Osteoblast (primary cell): Measurements from ENCODE around the gene TSSC4. TPM values are rescaled to one million over a fixed set of nuclear protein-coding genes. Genes with fewer than 3 reads are reported as not detected.

Experiments used
- DNase-seq: peaks from one replicate; pipeline ENCODE4 v3.0.0; 2011; ENCODE audit warnings: low spot score, mixed read lengths; ENCODE audit not compliant: insufficient read length; ENCODE audit errors: missing footprints
- H2AFZ ChIP-seq: 2 replicates; pipeline ENCODE4 v1.6.0; 2011; ENCODE audit warnings: mild to moderate bottlenecking, low read length
- H3K27ac ChIP-seq: 2 replicates; pipeline ENCODE4 v1.5.1; 2011; ENCODE audit warnings: mild to moderate bottlenecking, low read depth, low read length, moderate library complexity
- H3K27me3 ChIP-seq: 2 replicates; pipeline ENCODE4 v1.6.0; 2012; ENCODE audit warnings: mild to moderate bottlenecking, control low read depth, inconsistent platforms, low read length, moderate library complexity; ENCODE audit not compliant: insufficient read depth
- H3K36me3 ChIP-seq: 2 replicates; pipeline ENCODE4 v1.5.1; 2011; ENCODE audit warnings: mild to moderate bottlenecking, low read length, control low read depth, moderate library complexity; ENCODE audit not compliant: insufficient read depth
- H3K4me1 ChIP-seq: 2 replicates; pipeline ENCODE4 v1.5.1; 2011; ENCODE audit warnings: mild to moderate bottlenecking, low read length, control low read depth, moderate library complexity; ENCODE audit not compliant: insufficient read depth
- H3K4me2 ChIP-seq: 2 replicates; pipeline ENCODE4 v1.6.0; 2011; ENCODE audit warnings: mild to moderate bottlenecking, low read length; ENCODE audit not compliant: insufficient read depth
- H3K4me3 ChIP-seq: fragments of 200-600 bp; sonication (generic); 3 replicates; pipeline ENCODE4 v1.5.1; 2012; ENCODE audit warnings: mild to moderate bottlenecking, low read length, inconsistent platforms; ENCODE audit not compliant: insufficient read depth
- H3K79me2 ChIP-seq: 2 replicates; pipeline ENCODE4 v1.6.0; 2012; ENCODE audit warnings: mild to moderate bottlenecking, low read length, control low read depth, inconsistent platforms; ENCODE audit not compliant: insufficient read depth
- H3K9me3 ChIP-seq: 2 replicates; pipeline ENCODE4 v1.5.1; 2011; ENCODE audit warnings: low read depth, low read length, control low read depth
- H4K20me1 ChIP-seq: 2 replicates; pipeline ENCODE4 v1.6.0; 2012; ENCODE audit warnings: mild to moderate bottlenecking, low read length, control low read depth; ENCODE audit not compliant: insufficient read depth
- total RNA-seq: library from RNA; depleted of rRNA; stranded (reverse); fragments of >200 nt; gene quantifications from 2 replicates; pipeline ENCODE4 v1.2.3, GENCODE V29; 2012
- TF ChIP-seq, protein P1 (sequence below): IDR thresholded peaks from 2 replicates; pipeline ENCODE4 v1.5.1; 2011; ENCODE audit warnings: mild to moderate bottlenecking, low read depth, low read length, moderate library complexity; ENCODE audit errors: extremely low read depth

TSSC4 gene
- total RNA-seq, 1 donor, result 46.7 TPM

DNA sequence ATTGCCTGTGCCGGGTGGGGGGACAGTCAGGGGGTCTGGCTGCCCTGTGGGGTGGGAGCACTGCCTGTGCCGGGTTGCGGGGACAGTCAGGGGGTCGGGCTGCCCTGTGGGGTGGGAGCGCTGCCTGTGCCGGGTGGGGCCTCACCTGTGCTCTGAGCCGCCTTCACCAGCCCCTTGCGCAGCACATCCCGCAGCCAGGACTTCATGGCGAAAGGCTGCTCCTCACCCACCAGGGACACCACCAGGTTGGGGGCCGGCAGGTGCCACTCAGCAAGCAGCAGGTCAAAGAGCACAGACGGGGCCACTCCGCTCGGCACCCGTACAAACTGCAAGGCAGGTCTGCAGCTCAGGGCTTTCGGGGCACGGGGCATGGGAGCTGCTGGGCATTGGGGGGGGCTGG lies 21.4 kb downstream of the TSSC4 start:
- Histone ChIP-seq H3K4me1 (no peaks in the 10 kb centered on the region), H3K79me2 (no peaks in the 10 kb centered on the region), H2AFZ (no peak overlapping the region), H3K27ac (no peak overlapping the region), H3K4me2 (no peak overlapping the region), H3K27me3 (no peaks in the 10 kb centered on the region), H3K4me3 (no peak overlapping the region), H3K36me3 (no peaks in the 10 kb centered on the region), H3K9me3 (no peaks in the 10 kb centered on the region), H4K20me1 (no peaks in the 10 kb centered on the region)
- DNase-seq, result no peak
- TF ChIP-seq, protein P1, sequence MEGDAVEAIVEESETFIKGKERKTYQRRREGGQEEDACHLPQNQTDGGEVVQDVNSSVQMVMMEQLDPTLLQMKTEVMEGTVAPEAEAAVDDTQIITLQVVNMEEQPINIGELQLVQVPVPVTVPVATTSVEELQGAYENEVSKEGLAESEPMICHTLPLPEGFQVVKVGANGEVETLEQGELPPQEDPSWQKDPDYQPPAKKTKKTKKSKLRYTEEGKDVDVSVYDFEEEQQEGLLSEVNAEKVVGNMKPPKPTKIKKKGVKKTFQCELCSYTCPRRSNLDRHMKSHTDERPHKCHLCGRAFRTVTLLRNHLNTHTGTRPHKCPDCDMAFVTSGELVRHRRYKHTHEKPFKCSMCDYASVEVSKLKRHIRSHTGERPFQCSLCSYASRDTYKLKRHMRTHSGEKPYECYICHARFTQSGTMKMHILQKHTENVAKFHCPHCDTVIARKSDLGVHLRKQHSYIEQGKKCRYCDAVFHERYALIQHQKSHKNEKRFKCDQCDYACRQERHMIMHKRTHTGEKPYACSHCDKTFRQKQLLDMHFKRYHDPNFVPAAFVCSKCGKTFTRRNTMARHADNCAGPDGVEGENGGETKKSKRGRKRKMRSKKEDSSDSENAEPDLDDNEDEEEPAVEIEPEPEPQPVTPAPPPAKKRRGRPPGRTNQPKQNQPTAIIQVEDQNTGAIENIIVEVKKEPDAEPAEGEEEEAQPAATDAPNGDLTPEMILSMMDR, result no peak

DNA sequence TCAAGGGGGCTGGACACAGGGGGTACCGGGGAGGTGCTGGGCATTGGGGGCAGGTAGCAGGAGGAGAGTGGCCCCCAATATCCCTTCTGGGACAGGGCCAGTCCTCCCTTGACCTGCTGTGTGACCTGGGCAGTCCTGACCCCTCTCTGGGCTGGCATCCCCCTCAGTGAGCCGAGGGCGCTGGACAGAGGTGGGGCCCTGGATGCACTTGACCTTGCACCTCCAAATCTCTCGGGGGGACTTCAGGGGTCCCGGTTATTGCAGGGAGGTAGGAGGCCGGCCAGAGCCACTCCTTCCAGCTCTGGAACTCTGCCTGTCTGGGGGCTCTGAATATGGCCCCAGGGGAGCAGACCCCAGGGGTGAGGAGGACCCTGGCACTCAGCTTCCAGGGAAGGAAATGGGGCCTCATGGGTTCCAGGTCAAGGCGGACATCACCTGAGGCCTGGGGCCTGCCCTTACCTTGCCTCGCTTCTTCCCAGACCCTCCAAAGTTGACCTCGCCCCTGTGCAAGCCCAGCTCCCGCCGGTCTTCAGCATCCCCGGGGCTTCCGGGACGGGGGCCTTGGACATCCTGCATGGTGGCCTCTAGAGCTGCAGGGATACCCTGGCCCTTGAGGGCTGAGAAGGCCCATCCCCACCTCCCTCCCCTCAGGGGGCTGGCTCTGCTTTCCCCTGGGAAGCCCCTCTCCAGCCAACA lies 22.1 kb downstream of the TSSC4 start:
- TF ChIP-seq, protein P1, result no peak
- Histone ChIP-seq H3K36me3 (no peaks in the 10 kb centered on the region), H3K4me2 (no peak overlapping the region), H3K4me1 (no peaks in the 10 kb centered on the region), H4K20me1 (no peaks in the 10 kb centered on the region), H2AFZ (no peak overlapping the region), H3K4me3 (no peak overlapping the region), H3K9me3 (no peaks in the 10 kb centered on the region), H3K79me2 (no peaks in the 10 kb centered on the region), H3K27ac (no peak overlapping the region), H3K27me3 (no peaks in the 10 kb centered on the region)
- DNase-seq, result no peak

- Histone ChIP-seq H3K27me3 (no peaks in the 10 kb centered on the region), H3K4me2 (no peak overlapping the region), H3K4me1 (no peaks in the 10 kb centered on the region), H3K27ac (no peak overlapping the region), H2AFZ (no peak overlapping the region), H3K36me3 (no peaks in the 10 kb centered on the region), H3K4me3 (no peak overlapping the region), H3K9me3 (no peaks in the 10 kb centered on the region), H4K20me1 (no peaks in the 10 kb centered on the region), H3K79me2 (no peaks in the 10 kb centered on the region)
- no peak for DNase-seq
- TF ChIP-seq, protein P1, result no peak
Measured at GRCh38 chr11:2423157-2424025, 22.8 kb downstream of the TSSC4 start.

GRCh38 chr11:2424811-2425495 lies 24.4 kb downstream of the TSSC4 start:
- Histone ChIP-seq H3K4me2 (no peak overlapping the region), H3K9me3 (no peaks in the 10 kb centered on the region), H3K27ac (no peak overlapping the region), H3K79me2 (no peaks in the 10 kb centered on the region), H3K4me1 (no peaks in the 10 kb centered on the region), H3K27me3 (no peaks in the 10 kb centered on the region), H2AFZ (no peak overlapping the region), H3K36me3 (no peaks in the 10 kb centered on the region), H3K4me3 (no peak overlapping the region), H4K20me1 (no peaks in the 10 kb centered on the region)
- DNase-seq, result no peak
- TF ChIP-seq, protein P1, result no peak
